ENCODE results near the gene CCNG2.

CCNG2 gene

GRCh38 chr4:77204621-77205020 lies 47.6 kb downstream of the CCNG2 start:
- DNase-seq (ENCODE audit: low read depth): no peak

- DNase-seq (ENCODE audit: low read depth): no peak
These were observed 52.0 kb downstream of the CCNG2 start for GRCh38 chr4:77209012-77209411.

- DNase-seq (ENCODE audit: low read depth): no peak
These were observed 52.9 kb downstream of the CCNG2 start for GRCh38 chr4:77209936-77210335.

- no peak for DNase-seq (ENCODE audit: low read depth)
These were observed 58.1 kb downstream of the CCNG2 start for GRCh38 chr4:77215107-77215506.

GRCh38 chr4:77217526-77217925 lies 60.5 kb downstream of the CCNG2 start:
- DNase-seq (ENCODE audit: low read depth): no peak

- no peak for DNase-seq (ENCODE audit: low read depth)
These were observed 62.3 kb downstream of the CCNG2 start for GRCh38 chr4:77219266-77219665.
